GM10248 (cell line): ENCODE results near the gene RELCH.

Experiments used
- CTCF ChIA-PET: fragments of 300-600 bp; sonication (Branson Sonifier 250); formaldehyde crosslinking; extraction: SDS; loops from one replicate; lab custom pipeline; 2021; ENCODE audit warnings: antibody characterized with exemption; lab: Yijun Ruan, JAX
- POLR2A ChIA-PET: fragments of 350-650 bp; sonication (Branson Sonifier 250); formaldehyde crosslinking; extraction: SDS; loops from one replicate; lab custom pipeline; 2020; ENCODE audit warnings: antibody characterized with exemption; lab: Yijun Ruan, JAX
- DNase-seq: peaks from one replicate; pipeline ENCODE4 v3.0.0; 2012; ENCODE audit errors: extremely low spot score
- TF ChIP-seq, protein P1 (sequence below): IDR thresholded peaks from 2 replicates; pipeline ENCODE4 v1.5.1; 2012; ENCODE audit warnings: mild to moderate bottlenecking, low read depth; ENCODE audit errors: extremely low read depth, missing control alignments, control extremely low read depth

The RELCH gene

GRCh38 chr18:62279561-62279960, 92.5 kb downstream of the RELCH start:
- no peak for DNase-seq
- TF ChIP-seq, protein P1, sequence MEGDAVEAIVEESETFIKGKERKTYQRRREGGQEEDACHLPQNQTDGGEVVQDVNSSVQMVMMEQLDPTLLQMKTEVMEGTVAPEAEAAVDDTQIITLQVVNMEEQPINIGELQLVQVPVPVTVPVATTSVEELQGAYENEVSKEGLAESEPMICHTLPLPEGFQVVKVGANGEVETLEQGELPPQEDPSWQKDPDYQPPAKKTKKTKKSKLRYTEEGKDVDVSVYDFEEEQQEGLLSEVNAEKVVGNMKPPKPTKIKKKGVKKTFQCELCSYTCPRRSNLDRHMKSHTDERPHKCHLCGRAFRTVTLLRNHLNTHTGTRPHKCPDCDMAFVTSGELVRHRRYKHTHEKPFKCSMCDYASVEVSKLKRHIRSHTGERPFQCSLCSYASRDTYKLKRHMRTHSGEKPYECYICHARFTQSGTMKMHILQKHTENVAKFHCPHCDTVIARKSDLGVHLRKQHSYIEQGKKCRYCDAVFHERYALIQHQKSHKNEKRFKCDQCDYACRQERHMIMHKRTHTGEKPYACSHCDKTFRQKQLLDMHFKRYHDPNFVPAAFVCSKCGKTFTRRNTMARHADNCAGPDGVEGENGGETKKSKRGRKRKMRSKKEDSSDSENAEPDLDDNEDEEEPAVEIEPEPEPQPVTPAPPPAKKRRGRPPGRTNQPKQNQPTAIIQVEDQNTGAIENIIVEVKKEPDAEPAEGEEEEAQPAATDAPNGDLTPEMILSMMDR = no peak
- ChIA-PET CTCF (interaction anchor here (0.8 to 1.3 kb wide), 4 partner anchors 8 to 119 kb away, joined by 3 to 7 read pairs (median 3); no protein-coding TSS in a partner anchor), POLR2A (no interaction called here)

DNA sequence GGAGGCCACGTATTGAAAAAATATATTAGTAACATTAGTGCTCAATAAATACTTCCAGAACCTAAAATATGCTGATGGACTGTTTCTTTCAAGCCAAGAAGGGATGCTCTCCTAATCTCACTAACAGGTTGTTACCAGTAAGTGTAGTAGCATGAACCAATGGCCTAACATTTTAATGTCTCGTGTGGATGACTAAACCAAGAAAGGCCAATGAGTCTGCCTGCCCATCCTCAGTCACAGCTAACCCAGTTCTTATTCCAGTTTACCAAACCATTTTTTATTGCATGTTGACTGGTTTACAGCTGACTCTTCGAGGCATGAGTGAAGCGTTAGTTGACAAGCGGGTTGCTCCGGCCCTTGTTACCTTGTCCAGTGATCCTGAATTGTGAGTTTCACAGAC, 93.0 kb downstream of the RELCH start:
- TF ChIP-seq, protein P1 = no peak
- CTCF ChIA-PET = interaction anchor here (0.8 to 1.3 kb wide), 4 partner anchors 8 to 119 kb away, joined by 3 to 7 read pairs (median 3); no protein-coding TSS in a partner anchor
- POLR2A ChIA-PET = no interaction called here
- DNase-seq = no peak

- TF ChIP-seq, protein P1 = no peak
- ChIA-PET CTCF (interaction anchor here (0.9 to 1.2 kb wide), 2 partner anchors 22 to 120 kb away, joined by 3 read pairs; no protein-coding TSS in a partner anchor), POLR2A (no interaction called here)
- DNase-seq = no peak
These were observed 93.7 kb downstream of the RELCH start for GRCh38 chr18:62280786-62281185.

DNA sequence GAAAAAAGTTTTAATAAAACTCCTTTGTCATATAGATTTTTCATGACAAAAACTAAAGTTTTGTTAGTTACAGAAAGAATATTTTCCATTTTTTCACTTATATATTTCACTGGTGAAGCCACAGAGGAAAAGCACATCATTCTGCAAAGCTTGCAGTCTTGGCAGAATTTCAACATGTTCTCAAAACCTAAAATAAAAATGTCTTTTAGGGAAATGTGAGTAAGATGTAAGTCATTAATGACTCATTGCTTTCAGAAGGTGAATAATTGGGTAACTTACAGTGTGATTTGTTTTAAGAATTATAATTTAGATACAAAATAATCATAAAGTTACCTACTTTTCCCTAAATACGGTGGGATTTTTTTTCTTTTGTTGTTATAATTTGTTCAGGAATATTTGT, 94.6 kb downstream of the RELCH start:
- POLR2A ChIA-PET = no interaction called here
- CTCF ChIA-PET = interaction anchor here (1.2 kb wide), 1 partner anchor 23 kb away, joined by 3 read pairs; no protein-coding TSS in a partner anchor
- DNase-seq = no peak
- TF ChIP-seq, protein P1 = no peak

DNA sequence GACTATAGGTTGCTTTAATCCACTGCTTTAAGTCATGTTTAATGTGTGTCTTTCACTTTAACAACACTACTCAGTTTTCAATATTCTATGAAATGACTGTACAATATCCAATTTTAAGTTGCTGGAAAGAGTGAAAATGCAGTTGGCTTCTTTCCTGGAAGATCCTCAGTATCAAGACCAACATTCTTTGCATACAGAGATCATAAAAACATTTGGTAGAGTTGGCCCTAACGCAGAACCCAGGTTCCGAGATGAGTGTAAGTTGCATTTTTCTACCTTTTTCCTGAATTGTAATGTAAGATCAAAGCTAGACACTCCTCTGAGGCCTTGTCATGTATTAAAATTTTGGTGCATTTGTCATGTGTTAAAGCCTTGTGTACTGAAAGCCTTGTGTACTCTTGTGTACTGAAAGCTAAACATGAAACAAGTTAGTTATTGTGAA, 95.2 kb downstream of the RELCH start:
- DNase-seq = no peak
- POLR2A ChIA-PET = no interaction called here
- TF ChIP-seq, protein P1 = no peak
- CTCF ChIA-PET = interaction anchor here (0.7 to 1.2 kb wide), 2 partner anchors 10 to 28 kb away, joined by 3 read pairs; no protein-coding TSS in a partner anchor

DNA sequence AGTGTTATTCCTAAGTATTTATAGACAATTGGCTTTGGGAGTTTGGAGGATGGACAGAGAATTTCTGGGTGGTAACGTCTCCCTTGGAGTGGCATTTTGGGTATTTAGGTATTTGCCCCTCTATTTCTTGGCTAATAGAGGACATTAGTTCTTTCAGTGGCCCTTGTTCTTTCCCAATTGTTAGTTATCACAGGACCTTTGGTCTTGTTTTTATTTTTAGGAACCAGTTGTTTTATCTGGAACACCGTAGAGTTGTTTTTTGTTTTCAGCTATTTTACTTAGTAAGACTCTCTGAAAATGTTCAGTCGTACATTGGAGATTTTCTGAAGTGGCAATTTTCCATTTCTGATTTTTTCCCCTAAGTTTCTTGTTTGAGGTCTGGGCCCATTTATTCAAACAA, 97.6 kb downstream of the RELCH start:
- TF ChIP-seq, protein P1 = no peak
- no peak for DNase-seq
- POLR2A ChIA-PET = no interaction called here
- CTCF ChIA-PET = no interaction called here

DNA sequence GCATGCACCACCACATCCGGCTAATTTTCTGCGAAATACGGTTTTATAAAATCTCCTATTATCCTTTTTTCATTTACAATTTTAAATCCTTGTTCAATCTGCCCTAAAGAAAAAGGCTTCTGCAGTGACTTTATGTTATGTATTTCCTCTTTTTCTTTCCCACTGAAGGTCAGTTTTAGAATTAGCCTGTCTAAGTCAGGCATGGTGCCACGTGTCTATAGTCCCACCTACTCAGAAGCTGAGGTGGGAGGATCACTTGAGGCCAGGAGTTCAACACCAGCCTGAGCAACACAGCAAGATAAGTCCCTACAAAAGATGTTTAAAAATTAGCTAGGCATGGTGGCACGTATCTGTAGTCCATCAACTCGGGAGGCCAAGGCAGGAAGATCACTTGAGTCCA, 98.2 kb downstream of the RELCH start:
- no peak for DNase-seq
- ChIA-PET CTCF (interaction anchor here (0.9 kb wide), 1 partner anchor 19 kb away, joined by 3 read pairs; no protein-coding TSS in a partner anchor), POLR2A (no interaction called here)
- TF ChIP-seq, protein P1 = no peak
